Endometrium (tissue), 2 donors: ENCODE measurements around the gene VAPB.

Experiments used
- FAIRE-seq: peaks from 2 replicates; lab custom pipeline; 2012; peaks lifted over from hg19 to GRCh38; lab: Jason Lieb, UNC
- donor health status: control.
- donor health status: control.

Gene VAPB

DNA sequence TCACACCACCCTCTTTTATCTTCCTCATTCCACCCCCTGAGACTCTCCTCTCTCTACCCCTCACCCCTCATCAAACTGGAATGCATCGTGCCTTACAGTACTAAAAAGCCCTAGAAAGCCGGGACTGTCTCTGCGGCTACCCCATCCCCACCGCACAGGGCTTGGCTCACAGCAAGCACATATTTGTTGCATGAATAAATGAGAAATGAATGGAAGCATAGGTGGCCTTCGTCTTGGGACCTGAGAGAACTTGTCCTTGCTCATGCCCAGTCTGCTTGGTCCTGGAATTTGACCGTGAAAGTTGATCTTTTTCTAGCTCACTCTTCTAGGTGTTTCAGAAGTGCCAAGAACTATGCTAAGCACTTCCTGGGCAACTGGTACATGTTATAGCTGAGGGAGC lies 72.9 kb downstream of the VAPB start:
- no peak for FAIRE-seq

DNA sequence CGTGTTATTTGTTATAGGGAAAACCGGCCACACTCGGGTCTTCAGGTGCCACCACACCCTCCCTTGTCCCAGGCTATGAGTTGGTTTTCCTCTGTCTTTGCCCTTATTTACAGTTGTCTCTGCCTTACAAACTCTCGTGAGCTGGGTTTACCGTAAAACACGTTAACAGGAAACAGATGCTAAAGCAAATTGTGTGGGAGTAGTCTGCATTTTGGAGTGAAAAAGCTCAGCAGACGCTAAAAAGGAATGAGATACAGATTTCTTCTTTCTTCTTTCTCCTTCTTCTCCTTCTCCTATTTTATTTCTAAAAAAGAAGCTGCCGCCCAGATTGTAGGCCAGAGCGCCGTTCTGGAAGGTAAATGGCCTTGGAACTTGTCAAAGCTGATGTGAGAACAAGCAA lies 74.2 kb downstream of the VAPB start:
- FAIRE-seq: no peak

- FAIRE-seq: no peak
These were observed 75.8 kb downstream of the VAPB start for GRCh38 chr20:58464838-58465237.

DNA sequence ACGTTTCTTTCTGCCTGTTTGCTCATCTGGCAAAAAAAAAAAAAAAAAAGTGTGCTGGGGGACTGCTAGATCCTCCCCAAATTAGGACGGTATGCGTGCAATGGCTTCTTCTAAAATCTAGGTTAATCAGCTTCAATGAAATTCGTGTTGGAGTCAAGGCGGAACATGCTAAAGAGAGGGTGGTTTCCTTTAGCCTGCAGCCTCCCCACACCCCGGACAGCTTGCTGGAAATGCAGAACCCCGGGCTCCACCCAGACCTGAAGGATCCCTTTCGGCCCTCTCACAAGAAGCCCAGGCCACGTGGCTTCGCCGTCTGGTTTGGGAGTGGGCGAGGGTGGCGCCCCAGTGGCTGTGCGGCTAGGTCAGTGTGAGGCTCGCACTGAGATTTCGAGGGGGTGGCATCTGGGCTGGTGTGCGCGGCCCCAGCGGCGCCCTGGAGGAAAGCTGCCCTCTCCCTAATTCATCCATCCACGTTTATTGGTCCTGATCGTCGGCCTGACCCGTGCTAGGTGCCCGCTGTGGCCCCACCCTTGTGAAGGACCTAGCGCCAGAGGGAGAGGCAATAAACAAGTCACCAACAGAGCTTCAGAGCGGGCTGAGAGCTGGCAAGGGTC lies 77.2 kb downstream of the VAPB start:
- FAIRE-seq: no peak

GRCh38 chr20:58466729-58467571 lies 77.9 kb downstream of the VAPB start:
- no peak for FAIRE-seq

DNA sequence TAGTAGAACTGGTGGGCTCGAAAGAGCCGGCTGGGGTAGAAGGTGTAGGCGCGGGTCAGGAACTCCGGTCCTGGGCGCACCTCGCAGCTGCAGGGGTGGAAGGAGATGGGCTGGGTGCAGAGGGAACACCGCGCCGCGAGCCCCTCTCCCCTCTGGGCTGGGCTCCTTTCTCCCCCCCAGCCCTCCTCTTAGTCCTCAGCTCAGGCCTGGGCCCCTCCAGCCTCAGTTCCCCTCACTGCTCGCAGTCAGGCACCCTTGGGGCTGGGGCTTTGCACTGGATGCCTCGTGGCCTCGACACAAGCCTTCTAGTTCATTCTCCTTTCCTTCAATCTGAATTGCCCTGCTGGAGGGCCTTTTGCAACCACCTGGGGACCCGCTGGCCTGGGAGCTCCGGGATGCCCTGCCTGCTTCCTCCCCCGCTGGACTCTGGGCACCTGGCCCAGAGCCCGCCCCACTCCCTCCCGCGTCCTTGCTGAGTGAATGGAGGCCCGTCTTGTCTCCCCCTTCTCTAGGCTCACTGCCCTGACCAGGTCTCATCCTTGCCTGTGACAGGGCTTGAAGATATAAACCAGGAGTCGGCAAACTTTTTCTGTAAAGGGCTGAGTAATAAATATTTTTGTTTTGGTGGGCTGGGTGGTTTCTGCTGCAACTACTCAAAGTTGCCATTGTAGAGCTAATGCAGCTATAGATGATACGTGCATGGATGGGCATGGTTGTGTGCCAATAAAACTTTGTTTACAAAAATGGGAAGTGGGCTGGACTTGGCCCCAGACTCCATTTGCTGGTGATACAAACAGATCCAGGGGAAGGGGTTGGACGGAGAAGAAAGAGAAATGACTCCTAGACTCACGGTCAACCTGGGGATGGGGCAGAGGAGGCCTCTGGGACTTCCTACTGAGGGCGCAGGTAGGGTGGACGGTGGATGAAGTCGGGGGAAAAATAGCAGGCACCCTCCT lies 78.8 kb downstream of the VAPB start:
- FAIRE-seq: no peak

DNA sequence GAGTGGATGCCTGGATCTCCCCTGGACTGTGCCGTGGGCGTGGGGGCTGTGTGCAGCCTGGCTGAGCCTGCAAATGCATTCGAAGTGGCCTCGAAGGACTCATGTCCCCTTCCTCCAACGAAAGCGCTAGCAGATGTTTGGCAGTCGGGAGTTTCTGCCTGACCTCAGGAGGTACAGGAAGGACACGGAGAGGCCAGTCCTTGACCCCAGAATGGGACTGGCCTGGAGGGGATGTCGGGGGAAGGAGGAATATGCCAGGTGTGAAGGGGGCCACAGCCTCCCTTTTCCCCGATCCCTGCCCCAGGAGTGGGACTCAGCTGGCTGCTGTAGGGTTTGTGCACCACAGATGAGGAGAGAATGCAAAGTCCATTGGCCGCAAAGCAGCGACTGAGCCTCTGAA lies 80.6 kb downstream of the VAPB start:
- no peak for FAIRE-seq

DNA sequence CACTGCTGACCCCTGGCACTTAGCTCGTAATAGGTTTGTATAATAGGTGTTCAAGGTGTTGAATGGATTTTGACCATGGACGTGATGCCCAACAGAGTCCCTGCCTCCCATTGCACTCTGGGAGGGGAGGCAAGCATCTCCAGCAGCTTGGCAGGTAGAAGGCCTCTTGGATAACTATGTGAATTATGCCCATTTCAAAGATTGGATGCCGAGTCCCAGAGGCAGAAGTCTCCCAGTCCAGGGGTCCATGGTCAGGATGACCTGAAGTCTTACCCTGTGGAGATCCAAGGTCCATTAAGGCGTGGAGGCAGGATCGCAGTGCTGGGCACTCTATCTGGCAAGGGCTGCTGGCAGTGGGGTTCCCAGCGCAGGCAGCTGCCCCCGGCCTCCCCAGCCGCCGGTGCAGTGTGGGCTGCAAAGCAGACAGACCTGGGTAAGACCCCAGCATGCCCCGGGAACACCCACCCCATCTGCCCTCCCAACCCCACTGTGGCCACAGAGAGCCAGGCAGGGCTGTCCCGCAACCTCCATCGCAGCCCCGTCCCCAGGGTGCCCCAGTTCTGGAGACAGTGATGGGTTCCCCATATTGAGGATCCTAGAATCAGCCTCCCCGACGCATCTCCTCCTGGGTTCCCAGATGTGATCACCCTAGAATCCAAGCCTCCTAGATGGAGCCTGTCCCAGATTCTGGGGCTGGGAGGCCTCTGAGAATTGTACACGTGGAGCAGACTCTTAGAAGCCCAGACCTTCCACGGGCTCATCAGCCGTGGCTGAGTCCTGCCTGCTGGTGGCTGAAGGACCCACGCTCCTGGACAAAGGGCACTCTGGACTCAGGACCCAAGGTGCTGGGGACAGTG lies 81.5 kb downstream of the VAPB start:
- FAIRE-seq: no peak

GRCh38 chr20:58471193-58472164 lies 82.5 kb downstream of the VAPB start:
- no peak for FAIRE-seq

DNA sequence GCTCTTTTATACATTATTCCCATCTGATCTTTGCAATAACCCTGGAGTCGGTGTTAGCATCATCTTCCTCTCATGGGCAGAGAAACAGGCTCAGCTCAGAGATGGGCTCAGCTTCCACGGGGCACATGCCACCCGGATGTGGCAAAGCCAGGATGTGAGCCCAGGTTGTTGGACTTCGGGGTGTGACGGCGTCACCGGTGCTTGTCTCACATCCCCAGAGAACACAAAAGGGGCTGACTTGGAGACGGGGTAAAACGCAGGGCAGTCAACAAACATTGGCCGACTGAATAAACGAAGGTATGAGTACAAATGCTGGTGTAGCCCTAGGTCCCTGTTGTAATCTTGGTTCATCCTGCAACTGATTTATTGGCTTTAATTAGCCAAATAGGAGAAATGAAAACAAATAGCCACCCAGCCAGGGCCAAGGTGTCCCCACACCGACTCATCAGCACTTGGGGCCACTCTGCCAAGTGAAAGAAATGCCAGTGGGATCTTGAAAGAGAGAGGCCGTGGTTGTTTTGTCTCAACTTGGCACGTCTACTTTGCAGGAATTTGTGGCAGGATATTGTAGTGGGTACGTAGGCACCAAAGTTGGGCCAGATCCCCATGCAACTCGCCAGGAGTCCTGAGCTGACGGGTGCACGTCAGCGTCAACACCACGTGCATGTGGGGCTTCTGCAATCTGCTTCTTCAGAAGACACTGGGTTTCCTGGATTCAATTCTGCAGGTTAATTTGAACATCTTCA lies 83.4 kb downstream of the VAPB start:
- FAIRE-seq: no peak

GRCh38 chr20:58473453-58474425 lies 84.7 kb downstream of the VAPB start:
- no peak for FAIRE-seq

GRCh38 chr20:58475466-58475865 lies 86.4 kb downstream of the VAPB start:
- no peak for FAIRE-seq

GRCh38 chr20:58478141-58478805 lies 89.2 kb downstream of the VAPB start:
- no peak for FAIRE-seq

- FAIRE-seq: no peak
These were observed 90.9 kb downstream of the VAPB start for GRCh38 chr20:58479726-58480440.

DNA sequence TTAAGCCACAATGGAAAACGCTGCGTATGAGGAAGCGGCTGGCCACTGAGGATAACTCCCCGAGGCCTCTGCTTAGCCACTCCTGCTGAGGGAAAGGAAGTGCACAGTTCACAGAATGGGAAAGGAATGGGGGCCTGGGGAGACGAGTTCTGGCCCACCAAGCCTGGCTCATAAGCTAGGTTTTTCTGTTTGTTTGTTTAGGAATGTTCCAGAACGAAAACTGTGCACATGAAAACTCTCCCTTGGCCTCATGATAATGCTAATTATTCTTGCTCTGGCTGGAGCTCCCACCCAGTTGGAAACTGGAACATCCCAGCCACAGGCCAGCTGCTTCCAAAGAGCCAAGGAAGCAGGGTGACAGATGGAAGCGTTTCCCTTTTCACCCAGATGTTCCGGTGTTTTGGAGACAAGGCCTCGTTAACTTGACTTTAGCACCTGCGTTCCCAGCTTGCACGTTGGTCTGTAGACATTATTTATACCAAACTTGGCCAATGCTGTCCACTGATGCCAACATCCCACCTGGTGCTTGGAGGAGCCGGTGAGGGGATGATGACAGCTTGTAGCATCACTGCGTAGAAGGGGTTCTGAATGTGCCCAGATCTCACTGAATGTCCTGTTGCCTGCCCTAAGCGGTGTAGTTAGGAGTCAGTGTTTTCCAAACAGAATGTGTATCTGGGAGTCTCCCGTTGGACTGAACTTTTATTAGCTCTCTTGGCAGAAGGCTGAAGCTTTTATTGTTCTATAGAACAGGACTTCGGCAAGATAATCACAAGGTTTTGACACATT lies 91.7 kb downstream of the VAPB start:
- FAIRE-seq: no peak

- FAIRE-seq: peak; percentile 33
These were observed 92.5 kb downstream of the VAPB start for GRCh38 chr20:58481481-58482021.
